Measurements from ENCODE around the gene ENTPD3.

GRCh38 chr3:40463579-40463978, 76.6 kb downstream of the ENTPD3 start:
- TF ChIP-seq CTCF (IDR thresholded peaks at IDR 0.05) = no peak
- TF ChIP-seq POLR2AphosphoS5 (IDR thresholded peaks at IDR 0.05) = no peak

All from suprapubic skin (tissue), 3 donors.